GM21447 (cell line): ENCODE measurements around the gene MAT2A.
"Not testable (repeated sequence)": the region's sequence is repeated elsewhere in the genome, so short reads cannot be mapped to it uniquely, and the experiment has no call there.

ENCODE experiments used
- ATAC-seq: cut with Tn5 transposase; IDR thresholded peaks from one replicate; pipeline ENCODE4 v1.9.1; 2021; ENCODE audit not compliant: unreplicated experiment

Gene MAT2A

GRCh38 chr2:85578243-85579180 is 39.5 kb downstream of the MAT2A start:
- peak; percentile 40 for ATAC-seq

GRCh38 chr2:85579266-85579935 is 40.4 kb downstream of the MAT2A start:
- ATAC-seq, result no peak

GRCh38 chr2:85580206-85580605 is 41.2 kb downstream of the MAT2A start:
- ATAC-seq, result no peak

GRCh38 chr2:85582492-85582891 is 43.5 kb downstream of the MAT2A start:
- no peak for ATAC-seq

- ATAC-seq, result peak; percentile 56
Observed at GRCh38 chr2:85583667-85584353, 44.8 kb downstream of the MAT2A start.

- ATAC-seq, result peak; percentile 17
Observed at GRCh38 chr2:85584354-85584856, 45.4 kb downstream of the MAT2A start, which contains the start of gene VAMP5. TSS of gene VAMP5 (plus strand) at chr2:85584431. CDS start at chr2:85584491, 60 bp downstream.

GRCh38 chr2:85584857-85585780 is 46.2 kb downstream of the MAT2A start:
- ATAC-seq, result peak; percentile 57

GRCh38 chr2:85585781-85586105 is 46.8 kb downstream of the MAT2A start:
- ATAC-seq, result no peak

- ATAC-seq, result no peak
Observed at GRCh38 chr2:85588236-85588635, 49.3 kb downstream of the MAT2A start.

- no peak for ATAC-seq
Observed at GRCh38 chr2:85588645-85589044, 49.7 kb downstream of the MAT2A start.

- no peak for ATAC-seq
Observed at GRCh38 chr2:85589181-85589580, 50.2 kb downstream of the MAT2A start.

GRCh38 chr2:85589982-85590791 is 51.2 kb downstream of the MAT2A start:
- no peak for ATAC-seq

GRCh38 chr2:85590950-85591349 is 52.0 kb downstream of the MAT2A start:
- no peak for ATAC-seq

GRCh38 chr2:85591563-85591962 is 52.6 kb downstream of the MAT2A start:
- no peak for ATAC-seq

- not testable (repeated sequence) for ATAC-seq
Observed at GRCh38 chr2:85592299-85592698, 53.3 kb downstream of the MAT2A start.

GRCh38 chr2:85593023-85593422 is 54.1 kb downstream of the MAT2A start:
- no peak for ATAC-seq
